ENCODE data around the gene NCCRP1.

Gene NCCRP1

DNA sequence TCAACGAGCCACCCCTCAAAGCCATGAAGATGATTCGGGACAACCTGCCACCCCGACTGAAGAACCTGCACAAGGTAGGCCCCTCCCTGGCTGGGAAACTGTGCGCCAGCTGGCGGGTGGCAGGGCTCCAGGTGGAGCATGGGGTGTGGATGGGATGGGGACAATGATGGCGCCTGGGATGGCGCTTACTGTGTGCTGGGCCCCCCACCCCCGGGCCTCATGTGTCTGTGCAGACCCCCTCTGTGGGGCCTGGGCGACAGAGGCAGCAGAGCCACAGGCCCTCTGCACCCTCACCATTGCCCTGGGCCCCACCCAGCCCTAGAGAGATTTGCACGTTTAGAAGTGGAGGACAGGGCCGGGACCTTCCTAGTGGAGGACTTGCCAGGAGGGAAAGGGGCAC lies 19.0 kb upstream of the NCCRP1 start:
- H3K4me3 ChIP-seq (ENCODE audit: low read length): no peak overlapping the region
- H3K36me3 ChIP-seq (ENCODE audit: insufficient read depth, low read length): peaks cover 68% of the 10 kb centered on the region
- H2AFZ ChIP-seq (ENCODE audit: low read depth, low read length): no peak overlapping the region
- no peaks in the 10 kb centered on the region for H3K4me1 ChIP-seq (ENCODE audit: insufficient read depth, low read length)
- H3K9me3 ChIP-seq (ENCODE audit: low read length): no peaks in the 10 kb centered on the region
- no peaks in the 10 kb centered on the region for H3K27me3 ChIP-seq (ENCODE audit: insufficient read depth, low read length)

DNA sequence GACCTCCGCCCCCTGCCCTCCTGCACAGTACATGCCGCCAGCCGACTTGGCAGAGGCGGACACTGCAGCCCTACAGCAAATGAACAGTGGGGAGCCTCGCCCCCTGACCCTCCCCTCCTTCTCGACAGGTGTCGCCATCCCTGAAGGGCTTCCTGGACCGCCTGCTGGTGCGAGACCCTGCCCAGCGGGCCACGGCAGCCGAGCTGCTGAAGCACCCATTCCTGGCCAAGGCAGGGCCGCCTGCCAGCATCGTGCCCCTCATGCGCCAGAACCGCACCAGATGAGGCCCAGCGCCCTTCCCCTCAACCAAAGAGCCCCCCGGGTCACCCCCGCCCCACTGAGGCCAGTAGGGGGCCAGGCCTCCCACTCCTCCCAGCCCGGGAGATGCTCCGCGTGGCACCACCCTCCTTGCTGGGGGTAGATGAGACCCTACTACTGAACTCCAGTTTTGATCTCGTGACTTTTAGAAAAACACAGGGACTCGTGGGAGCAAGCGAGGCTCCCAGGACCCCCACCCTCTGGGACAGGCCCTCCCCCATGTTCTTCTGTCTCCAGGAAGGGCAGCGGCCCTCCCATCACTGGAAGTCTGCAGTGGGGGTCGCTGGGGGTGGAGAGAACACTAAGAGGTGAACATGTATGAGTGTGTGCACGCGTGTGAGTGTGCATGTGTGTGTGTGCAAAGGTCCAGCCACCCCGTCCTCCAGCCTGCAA lies 18.3 kb upstream of the NCCRP1 start:
- peaks cover 63% of the 10 kb centered on the region for H3K36me3 ChIP-seq (ENCODE audit: insufficient read depth, low read length)
- no peak overlapping the region for H2AFZ ChIP-seq (ENCODE audit: low read depth, low read length)

DNA sequence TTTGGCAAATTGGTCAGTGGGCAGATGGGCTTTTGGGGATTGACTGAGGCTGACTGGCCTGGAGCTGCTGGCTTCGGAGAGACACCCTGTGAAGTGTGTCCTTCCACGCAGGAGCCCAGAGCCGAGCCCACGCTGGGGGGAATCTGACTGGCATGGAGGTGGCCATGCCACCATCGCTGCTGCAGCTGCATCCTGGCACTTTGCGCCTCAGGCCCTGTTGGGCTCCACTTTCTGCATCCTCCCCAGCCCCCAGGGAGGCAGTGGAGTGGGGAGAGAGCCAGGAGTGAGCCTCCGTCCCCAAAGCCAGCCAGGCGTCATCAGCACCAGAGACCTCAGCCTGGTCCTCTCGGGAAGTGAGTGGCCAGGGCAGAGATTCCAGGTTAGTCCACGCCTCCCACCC lies 17.0 kb upstream of the NCCRP1 start:
- Histone ChIP-seq H3K9me3 (ENCODE audit: low read length) (no peaks in the 10 kb centered on the region), H2AFZ (ENCODE audit: low read depth, low read length) (no peak overlapping the region), H3K36me3 (ENCODE audit: insufficient read depth, low read length) (peaks cover 51% of the 10 kb centered on the region), H3K4me1 (ENCODE audit: insufficient read depth, low read length) (no peaks in the 10 kb centered on the region), H3K4me3 (ENCODE audit: low read length) (no peak overlapping the region), H3K27me3 (ENCODE audit: insufficient read depth, low read length) (no peaks in the 10 kb centered on the region)

More for the DNA sequence above, 18.3 kb upstream of the NCCRP1 start:
- Histone ChIP-seq H3K9me3 (ENCODE audit: low read length) (no peaks in the 10 kb centered on the region), H3K4me1 (ENCODE audit: insufficient read depth, low read length) (no peaks in the 10 kb centered on the region), H3K4me3 (ENCODE audit: low read length) (no peak overlapping the region), H3K27me3 (ENCODE audit: insufficient read depth, low read length) (no peaks in the 10 kb centered on the region)

DNA sequence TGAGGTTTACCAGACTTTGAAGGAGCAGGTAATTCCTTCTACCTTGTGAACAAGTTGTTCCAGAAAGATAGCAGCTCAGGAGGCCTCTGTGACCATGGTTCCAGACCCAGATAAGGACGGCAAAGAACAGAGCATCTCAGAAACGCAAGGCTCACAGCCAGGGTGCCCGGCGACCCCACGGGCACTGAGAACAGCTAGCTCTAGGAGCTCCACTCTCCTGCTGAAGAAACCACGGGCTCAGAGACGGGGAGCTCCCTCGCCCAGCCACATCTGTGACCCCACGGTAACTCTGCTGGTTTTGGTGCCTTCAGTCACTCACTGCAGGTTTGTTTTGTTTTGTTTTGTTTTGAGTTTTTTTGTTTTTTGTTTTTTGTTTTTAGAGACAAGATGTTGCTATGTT lies 16.0 kb upstream of the NCCRP1 start:
- no peak overlapping the region for H2AFZ ChIP-seq (ENCODE audit: low read depth, low read length)
- H3K27me3 ChIP-seq (ENCODE audit: insufficient read depth, low read length): no peaks in the 10 kb centered on the region
- no peaks in the 10 kb centered on the region for H3K9me3 ChIP-seq (ENCODE audit: low read length)
- H3K36me3 ChIP-seq (ENCODE audit: insufficient read depth, low read length): peaks cover 44% of the 10 kb centered on the region
- H3K4me3 ChIP-seq (ENCODE audit: low read length): no peak overlapping the region
- H3K4me1 ChIP-seq (ENCODE audit: insufficient read depth, low read length): no peaks in the 10 kb centered on the region

DNA sequence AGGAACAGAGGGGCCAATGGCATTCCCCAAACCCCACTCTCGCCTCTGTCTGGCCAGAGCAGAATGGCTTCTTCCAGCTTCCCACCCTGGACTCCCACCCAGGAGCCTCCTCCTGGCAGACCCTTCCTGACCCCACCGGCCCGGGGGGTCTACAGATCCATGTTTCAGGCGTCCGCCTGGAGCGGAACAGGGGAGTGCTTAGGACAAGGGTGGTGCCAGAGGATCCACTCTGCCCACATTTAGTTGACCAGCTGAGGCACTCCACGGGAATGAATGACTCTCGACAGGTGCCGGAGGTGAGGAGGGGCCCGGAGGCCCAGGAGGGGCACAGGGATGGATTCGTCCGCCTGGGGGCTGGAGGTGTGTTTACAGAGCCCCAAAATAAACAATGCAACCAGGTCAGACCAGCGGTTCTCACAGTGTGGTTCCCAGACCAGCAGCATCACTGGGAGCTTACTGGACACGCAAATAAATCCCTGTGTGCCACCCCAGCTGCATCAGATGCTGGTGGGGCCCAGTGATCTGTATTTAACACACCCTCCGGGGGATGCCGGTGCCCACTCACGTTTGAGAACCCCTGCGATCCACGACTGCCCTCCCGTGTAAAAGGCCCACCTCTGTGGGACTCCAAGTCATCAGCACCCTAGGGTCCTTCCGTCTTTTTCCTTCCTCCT lies 15.1 kb upstream of the NCCRP1 start:
- Histone ChIP-seq H3K36me3 (ENCODE audit: insufficient read depth, low read length) (peaks cover 40% of the 10 kb centered on the region), H3K9me3 (ENCODE audit: low read length) (no peaks in the 10 kb centered on the region), H2AFZ (ENCODE audit: low read depth, low read length) (no peak overlapping the region), H3K4me3 (ENCODE audit: low read length) (no peak overlapping the region), H3K4me1 (ENCODE audit: insufficient read depth, low read length) (no peaks in the 10 kb centered on the region), H3K27me3 (ENCODE audit: insufficient read depth, low read length) (no peaks in the 10 kb centered on the region)

DNA sequence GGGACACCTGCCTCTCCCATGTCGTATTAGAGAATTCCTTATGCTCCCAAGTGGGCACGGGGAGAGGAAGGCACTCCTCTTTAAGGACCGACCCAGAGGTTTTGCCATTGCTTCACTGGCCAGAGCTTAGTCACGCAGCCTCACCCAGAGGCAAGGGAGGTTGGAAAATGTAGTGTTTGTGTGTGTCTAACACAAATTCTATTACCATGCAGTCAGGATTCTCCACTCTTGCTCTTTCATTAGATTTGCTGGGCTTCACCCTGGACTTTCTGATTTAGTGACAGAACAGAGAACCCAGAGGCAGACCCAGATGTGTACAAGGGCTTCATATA lies 14.6 kb upstream of the NCCRP1 start:
- H2AFZ ChIP-seq (ENCODE audit: low read depth, low read length): no peak overlapping the region
- peaks cover 37% of the 10 kb centered on the region for H3K36me3 ChIP-seq (ENCODE audit: insufficient read depth, low read length)
- H3K9me3 ChIP-seq (ENCODE audit: low read length): no peaks in the 10 kb centered on the region
- no peak overlapping the region for H3K4me3 ChIP-seq (ENCODE audit: low read length)
- H3K4me1 ChIP-seq (ENCODE audit: insufficient read depth, low read length): no peaks in the 10 kb centered on the region
- no peaks in the 10 kb centered on the region for H3K27me3 ChIP-seq (ENCODE audit: insufficient read depth, low read length)

DNA sequence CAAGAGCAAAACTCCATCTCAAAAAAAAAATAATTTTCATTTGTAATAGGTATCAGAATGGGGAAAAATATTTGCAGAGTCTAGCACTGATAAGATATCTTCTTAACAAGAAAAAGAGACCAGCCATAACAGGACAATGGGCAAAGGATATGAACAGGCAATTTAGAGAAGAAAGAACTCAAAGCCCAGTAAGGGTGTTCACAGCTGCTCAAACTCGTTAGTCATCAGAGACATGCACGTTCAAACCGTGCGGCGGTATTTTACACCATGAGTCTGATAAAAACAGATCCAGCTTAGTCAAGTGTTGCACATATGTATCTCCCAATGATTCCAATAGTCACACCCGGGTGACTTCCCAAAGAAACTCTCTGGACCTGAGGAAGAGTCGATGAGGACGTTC lies 13.7 kb upstream of the NCCRP1 start:
- Histone ChIP-seq H3K9me3 (ENCODE audit: low read length) (no peaks in the 10 kb centered on the region), H3K36me3 (ENCODE audit: insufficient read depth, low read length) (peaks cover 27% of the 10 kb centered on the region), H3K4me3 (ENCODE audit: low read length) (no peak overlapping the region), H3K4me1 (ENCODE audit: insufficient read depth, low read length) (no peaks in the 10 kb centered on the region), H3K27me3 (ENCODE audit: insufficient read depth, low read length) (no peaks in the 10 kb centered on the region), H2AFZ (ENCODE audit: low read depth, low read length) (no peak overlapping the region)

DNA sequence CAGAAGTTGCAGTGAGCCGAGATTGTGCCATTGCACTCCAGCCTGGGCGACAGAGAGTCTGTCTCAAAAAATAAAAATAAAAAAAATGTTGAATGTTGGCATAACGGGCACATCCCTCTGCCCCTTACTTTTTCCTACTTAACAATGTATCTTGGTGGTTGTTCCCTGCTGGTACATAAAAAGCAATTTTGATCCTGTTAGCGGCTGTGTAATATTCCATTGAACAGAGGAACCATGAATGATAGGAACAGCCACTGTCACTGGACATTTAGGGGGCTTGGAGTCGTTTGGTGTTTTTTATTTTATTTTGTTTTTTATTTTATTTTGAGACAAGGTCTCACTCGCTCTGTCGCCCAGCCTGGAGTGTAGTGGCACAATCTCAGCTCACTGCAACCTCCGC lies 10.4 kb upstream of the NCCRP1 start:
- Histone ChIP-seq H3K4me1 (ENCODE audit: insufficient read depth, low read length) (no peaks in the 10 kb centered on the region), H3K4me3 (ENCODE audit: low read length) (no peak overlapping the region), H2AFZ (ENCODE audit: low read depth, low read length) (no peak overlapping the region), H3K36me3 (ENCODE audit: insufficient read depth, low read length) (peaks cover 5% of the 10 kb centered on the region), H3K27me3 (ENCODE audit: insufficient read depth, low read length) (no peaks in the 10 kb centered on the region), H3K9me3 (ENCODE audit: low read length) (no peaks in the 10 kb centered on the region)

DNA sequence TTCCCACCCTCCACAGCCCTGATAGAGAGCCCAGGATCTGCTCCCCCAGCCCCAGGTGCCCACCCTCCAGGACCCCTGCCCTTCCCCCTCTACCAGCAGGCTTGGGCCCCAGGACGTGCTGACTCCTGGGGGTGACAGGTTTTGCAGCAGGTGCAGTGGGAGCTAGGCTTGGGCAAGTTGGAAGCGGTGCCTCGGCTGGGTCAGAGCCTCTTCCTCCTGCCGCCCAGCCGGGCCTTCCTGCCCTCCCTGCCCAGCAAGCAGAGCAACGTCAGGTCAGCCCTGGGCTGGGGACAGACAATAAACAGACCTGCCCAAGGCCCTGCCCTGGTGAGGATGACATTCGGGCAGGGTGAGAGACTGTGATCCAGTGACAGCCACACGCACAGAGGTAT lies 9.2 kb upstream of the NCCRP1 start:
- Histone ChIP-seq H3K36me3 (ENCODE audit: insufficient read depth, low read length) (no peaks in the 10 kb centered on the region), H2AFZ (ENCODE audit: low read depth, low read length) (no peak overlapping the region), H3K9me3 (ENCODE audit: low read length) (no peaks in the 10 kb centered on the region), H3K27me3 (ENCODE audit: insufficient read depth, low read length) (no peaks in the 10 kb centered on the region), H3K4me1 (ENCODE audit: insufficient read depth, low read length) (no peaks in the 10 kb centered on the region), H3K4me3 (ENCODE audit: low read length) (no peak overlapping the region)

DNA sequence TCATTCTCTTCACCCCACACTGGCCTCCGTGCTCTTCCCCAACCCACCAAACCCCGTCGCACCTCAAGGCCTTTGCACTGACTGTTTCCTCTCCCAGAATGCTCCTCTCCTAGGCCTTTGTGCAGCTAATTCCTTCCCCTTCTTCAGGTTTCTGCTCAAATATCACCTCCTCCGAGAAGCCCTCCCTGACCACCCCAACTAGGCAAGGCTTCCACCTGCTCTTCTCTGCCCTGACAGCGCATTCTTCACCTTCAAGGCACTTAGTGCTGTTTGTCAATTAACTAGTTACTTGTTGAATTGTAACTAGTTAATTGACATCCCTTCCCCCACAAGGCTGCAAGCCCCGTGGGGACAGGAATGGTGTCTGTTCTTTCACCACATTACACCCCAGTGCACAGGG lies 7.8 kb upstream of the NCCRP1 start:
- H3K4me1 ChIP-seq (ENCODE audit: insufficient read depth, low read length): no peaks in the 10 kb centered on the region
- H3K36me3 ChIP-seq (ENCODE audit: insufficient read depth, low read length): no peaks in the 10 kb centered on the region
- no peaks in the 10 kb centered on the region for H3K27me3 ChIP-seq (ENCODE audit: insufficient read depth, low read length)
- H3K9me3 ChIP-seq (ENCODE audit: low read length): no peaks in the 10 kb centered on the region
- no peak overlapping the region for H2AFZ ChIP-seq (ENCODE audit: low read depth, low read length)
- no peak overlapping the region for H3K4me3 ChIP-seq (ENCODE audit: low read length)

DNA sequence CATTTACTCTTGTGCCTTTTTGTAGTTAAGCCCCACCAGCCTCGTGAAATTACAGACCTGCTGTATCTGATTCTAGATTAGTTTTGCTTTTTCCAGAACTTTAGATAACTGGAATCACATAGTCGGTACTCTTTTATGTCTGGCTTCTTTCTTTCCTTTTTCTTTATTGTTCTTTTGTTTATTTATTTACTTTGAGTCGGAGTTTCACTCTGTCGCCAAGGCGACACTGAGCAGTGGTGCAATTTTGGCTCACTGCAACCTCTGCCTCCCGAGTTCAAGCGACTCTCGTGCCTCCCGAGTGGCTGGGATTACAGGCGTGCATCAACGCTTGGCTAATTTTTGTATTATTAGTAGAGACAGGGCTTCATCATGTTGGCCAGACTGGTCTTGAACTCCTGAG lies 6.0 kb upstream of the NCCRP1 start:
- H3K27me3 ChIP-seq (ENCODE audit: insufficient read depth, low read length): peaks cover 7% of the 10 kb centered on the region
- no peak overlapping the region for H2AFZ ChIP-seq (ENCODE audit: low read depth, low read length)
- no peaks in the 10 kb centered on the region for H3K9me3 ChIP-seq (ENCODE audit: low read length)
- H3K36me3 ChIP-seq (ENCODE audit: insufficient read depth, low read length): no peaks in the 10 kb centered on the region
- no peaks in the 10 kb centered on the region for H3K4me1 ChIP-seq (ENCODE audit: insufficient read depth, low read length)
- H3K4me3 ChIP-seq (ENCODE audit: low read length): no peak overlapping the region

DNA sequence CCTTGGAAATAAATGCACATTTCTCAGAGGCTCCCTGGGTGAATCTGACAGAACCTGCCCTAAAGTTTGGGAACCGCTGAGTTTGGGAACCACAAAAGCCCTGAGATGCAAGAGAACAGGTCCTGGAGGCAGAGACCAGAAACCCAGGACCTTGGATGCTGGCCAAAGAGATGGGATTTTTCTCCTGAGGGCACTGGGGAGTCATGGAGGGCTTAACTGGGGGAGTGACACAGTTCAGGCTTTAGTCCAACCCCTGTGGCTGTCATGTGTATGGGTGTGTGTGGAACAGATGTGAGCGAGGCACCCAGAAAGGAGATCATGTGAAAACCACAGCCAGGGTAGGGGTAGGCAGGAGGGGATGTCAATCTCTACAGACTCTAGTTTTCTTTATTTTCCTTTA lies 3.9 kb upstream of the NCCRP1 start:
- H3K27me3 ChIP-seq (ENCODE audit: insufficient read depth, low read length): peaks cover 27% of the 10 kb centered on the region
- H3K36me3 ChIP-seq (ENCODE audit: insufficient read depth, low read length): no peaks in the 10 kb centered on the region
- no peaks in the 10 kb centered on the region for H3K4me1 ChIP-seq (ENCODE audit: insufficient read depth, low read length)
- H2AFZ ChIP-seq (ENCODE audit: low read depth, low read length): no peak overlapping the region
- no peak overlapping the region for H3K4me3 ChIP-seq (ENCODE audit: low read length)
- no peaks in the 10 kb centered on the region for H3K9me3 ChIP-seq (ENCODE audit: low read length)

DNA sequence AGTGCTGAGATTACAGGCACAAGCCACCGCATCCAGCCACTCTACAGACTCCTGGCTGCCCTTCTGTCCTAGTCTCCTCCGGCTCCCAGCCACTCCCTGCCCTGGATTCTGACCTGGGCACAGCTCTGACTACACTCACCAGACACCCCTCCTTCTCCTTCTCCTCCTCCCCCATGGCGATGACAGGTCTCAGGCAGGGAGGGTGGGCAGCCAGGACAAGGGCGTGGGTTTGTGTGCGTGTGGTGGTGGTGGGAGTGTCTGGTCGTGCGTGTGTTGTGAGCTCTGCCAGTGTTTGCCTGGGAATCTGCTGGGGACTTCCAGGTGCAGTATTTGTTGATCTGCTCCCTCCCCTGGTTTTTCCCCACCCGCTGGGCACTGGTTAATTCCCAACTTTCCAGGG lies 3.0 kb upstream of the NCCRP1 start:
- H3K4me3 ChIP-seq (ENCODE audit: low read length): no peak overlapping the region
- no peaks in the 10 kb centered on the region for H3K9me3 ChIP-seq (ENCODE audit: low read length)
- peaks cover 36% of the 10 kb centered on the region for H3K27me3 ChIP-seq (ENCODE audit: insufficient read depth, low read length)
- no peaks in the 10 kb centered on the region for H3K36me3 ChIP-seq (ENCODE audit: insufficient read depth, low read length)
- no peaks in the 10 kb centered on the region for H3K4me1 ChIP-seq (ENCODE audit: insufficient read depth, low read length)
- H2AFZ ChIP-seq (ENCODE audit: low read depth, low read length): no peak overlapping the region
